Activated CD4-positive, alpha-beta T cell treated with anti-CD3 and anti-CD28 coated beads, Interleukin-2, Interleukin-4, amounts not matched to agents 100 ng/mL and 50 ng/mL, durations not matched to agents 16 hours and 8 hours (primary cell): ENCODE data around the gene GRID1.
"Not testable (repeated sequence)": the region's sequence is repeated elsewhere in the genome, so short reads cannot be mapped to it uniquely, and the experiment has no call there.

Experiments
- DNase-seq: peaks from one replicate; pipeline ENCODE4 v3.0.0-alpha.2; 2020; ENCODE audit warnings: low spot score

Gene GRID1

GRCh38 chr10:86188796-86189558 lies 177.6 kb downstream of the GRID1 start:
- no peak for DNase-seq

- DNase-seq = no peak
Measured at GRCh38 chr10:86188326-86188725, 178.3 kb downstream of the GRID1 start.

DNA sequence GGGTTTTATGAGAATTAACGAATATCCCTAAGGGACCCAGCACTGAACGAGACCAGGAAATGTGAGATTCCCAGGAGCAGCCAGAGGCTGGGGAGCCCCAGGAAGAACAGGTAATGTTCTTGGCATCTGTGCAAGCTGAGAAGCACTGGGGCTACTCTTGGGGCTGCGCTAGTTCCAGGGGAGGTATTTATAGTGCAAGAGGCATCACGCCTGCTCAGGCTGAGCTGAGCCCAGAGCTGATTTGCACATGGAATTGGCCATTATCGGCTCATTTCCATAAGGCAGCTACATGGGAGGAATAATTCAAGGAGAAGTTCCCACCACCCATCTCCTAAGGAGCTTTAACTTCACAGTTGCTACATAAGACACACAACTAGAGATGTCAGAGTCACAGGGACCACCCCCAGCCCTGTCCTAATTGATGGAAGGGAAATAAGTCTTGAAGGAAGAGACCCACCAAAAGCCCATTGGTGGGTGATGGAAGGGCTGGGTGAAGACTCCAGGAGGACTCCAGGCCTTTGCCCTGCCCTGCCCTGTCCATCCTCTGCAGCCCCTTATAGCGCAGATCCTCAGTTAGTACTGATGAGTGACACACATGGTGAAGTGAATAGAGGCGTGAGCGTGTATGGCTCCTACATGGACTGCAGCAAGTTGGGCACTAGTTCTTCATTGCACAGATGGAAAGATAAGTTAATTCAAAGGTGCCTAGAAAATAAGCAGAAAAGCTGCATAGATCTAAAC lies 178.9 kb downstream of the GRID1 start:
- no peak for DNase-seq

DNA sequence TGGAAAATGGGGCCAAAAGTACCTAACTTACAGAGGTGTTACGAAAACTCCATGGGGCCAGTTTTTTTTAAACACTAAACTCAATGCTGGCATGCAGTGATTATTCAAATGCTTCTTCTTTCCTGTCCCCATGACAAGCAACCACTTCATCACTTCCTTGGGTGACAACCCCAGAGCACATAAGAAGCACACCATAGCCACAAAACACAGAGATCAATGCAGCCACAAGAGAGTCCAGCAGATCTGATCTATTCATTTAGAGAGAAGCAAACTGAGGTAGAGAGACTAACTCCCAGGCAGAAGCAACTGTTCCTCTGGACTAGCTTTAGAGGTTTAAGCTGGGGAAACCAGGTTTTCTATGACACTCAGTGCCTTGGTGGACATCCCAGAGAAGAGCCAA lies 180.0 kb downstream of the GRID1 start:
- no peak for DNase-seq

- no peak for DNase-seq
Measured at GRCh38 chr10:86182595-86182994, 184.0 kb downstream of the GRID1 start.

- no peak for DNase-seq
Measured at GRCh38 chr10:86182150-86182549, 184.4 kb downstream of the GRID1 start.

DNA sequence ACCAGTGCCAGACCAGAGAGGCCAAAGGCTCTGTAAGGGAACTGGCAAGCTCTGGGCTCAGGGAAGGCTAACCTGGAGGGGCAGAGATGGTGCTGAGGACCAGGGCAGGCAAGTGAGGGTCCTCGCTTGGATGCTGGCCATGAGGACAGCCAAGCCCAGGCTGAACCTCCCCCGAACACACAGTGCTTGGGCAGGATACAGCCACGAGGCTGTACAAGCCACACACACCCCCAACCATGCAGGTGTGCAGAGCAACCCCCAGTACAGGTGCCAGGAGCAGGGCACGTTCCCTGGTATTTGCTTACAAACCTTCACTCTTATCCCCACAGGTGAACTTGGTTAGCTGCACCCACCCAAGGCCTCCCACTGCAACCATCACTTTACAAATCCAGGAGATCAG lies 185.7 kb downstream of the GRID1 start:
- DNase-seq = no peak

GRCh38 chr10:86179961-86180360 lies 186.6 kb downstream of the GRID1 start:
- DNase-seq = no peak

DNA sequence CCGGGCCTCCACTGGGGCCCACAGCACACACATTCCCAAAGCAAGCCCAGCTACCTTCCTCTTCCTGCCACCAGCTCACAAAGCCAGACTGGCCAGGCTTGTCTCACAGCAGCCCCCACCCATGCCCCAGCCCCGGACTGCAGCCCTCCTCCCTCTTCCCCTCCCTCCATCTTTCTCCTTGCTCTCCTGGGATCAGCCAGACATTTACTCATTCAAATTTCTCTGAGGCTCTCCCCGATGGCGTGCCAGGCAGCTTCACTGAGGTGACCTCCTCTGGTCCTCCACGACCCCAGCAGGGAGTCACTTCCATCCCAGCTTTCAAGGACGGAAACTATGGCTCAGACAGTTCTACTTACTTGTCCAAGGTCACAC lies 187.5 kb downstream of the GRID1 start:
- DNase-seq = no peak

DNA sequence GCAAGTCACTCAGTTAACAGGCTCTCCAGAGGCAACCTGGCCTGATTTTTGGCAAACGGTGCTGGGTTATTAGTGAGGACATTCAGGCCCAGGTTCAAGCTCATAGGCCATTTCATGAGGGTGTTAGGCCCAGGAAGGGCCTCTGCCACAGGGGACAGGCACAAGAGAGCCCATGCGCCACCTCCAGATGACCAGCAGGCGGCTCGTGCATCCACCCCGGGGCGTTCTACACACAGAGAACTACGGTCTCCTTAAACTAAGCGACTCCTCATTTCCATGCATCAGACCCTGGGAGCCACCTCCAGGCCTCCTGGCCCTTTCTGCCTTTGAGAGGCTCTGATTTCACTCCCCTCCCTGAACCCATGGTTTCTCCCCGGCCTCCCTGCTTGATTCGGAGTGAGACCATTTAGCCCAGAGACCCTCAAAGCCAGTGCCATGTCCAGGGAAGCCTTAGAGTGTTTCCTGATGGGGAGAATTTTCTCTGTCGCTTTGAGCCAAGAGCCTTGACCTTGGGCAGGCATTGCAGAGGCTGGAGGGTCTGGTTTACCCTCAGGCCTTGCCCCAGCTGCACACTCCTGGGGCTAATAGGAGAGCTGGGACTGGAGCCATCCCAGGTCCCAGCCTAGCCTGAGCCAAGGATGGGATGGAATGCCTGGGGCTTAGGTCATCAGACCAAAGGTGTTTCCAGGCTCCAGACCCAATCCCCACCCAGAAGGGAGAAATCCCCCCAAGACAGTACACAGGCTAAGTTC lies 188.0 kb downstream of the GRID1 start:
- no peak for DNase-seq

GRCh38 chr10:86177537-86178155 lies 188.9 kb downstream of the GRID1 start:
- no peak for DNase-seq

- DNase-seq = no peak
Measured at GRCh38 chr10:86176850-86177536, 189.6 kb downstream of the GRID1 start.

- DNase-seq = not testable (repeated sequence)
Measured at GRCh38 chr10:86175476-86175875, 191.1 kb downstream of the GRID1 start.

GRCh38 chr10:86172301-86172700 lies 194.3 kb downstream of the GRID1 start:
- no peak for DNase-seq

GRCh38 chr10:86170255-86171108 lies 196.1 kb downstream of the GRID1 start:
- no peak for DNase-seq

DNA sequence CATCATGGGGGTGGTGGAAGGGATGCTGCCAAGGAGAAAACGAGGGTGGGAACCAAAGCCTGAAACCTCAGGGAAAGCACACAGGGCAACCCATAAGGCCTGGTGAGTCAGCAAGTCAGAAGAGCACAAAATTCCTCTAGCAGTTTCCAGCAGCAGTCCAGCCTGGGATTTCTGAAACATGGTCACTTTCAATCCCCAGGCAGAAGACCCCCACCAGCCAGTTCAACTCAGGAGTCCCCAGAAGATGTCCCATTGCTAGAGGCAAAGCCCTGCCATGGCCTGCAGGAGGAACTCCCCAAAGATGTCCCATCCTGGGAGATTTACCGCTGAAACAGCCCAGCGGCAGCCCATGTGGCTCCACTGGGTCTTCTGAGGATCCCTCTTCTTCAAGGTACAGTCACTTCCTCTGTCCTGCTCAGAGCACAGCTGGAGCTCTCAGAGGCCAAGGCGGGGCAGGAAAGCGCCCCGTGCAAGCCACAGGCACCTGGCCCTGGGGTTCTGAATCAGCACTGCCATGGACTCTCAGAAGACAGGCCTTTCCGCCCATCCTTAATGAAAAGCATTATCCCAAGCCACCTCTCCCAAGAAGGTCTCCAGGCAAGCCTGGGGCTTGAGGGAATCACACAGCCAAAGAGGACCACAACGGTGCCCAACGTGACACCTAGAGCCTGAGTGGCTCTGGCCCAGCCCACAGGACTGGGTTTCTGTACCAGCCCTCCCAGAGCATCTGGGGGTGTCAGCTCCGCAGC lies 196.9 kb downstream of the GRID1 start:
- no peak for DNase-seq

GRCh38 chr10:86169066-86169465 lies 197.5 kb downstream of the GRID1 start:
- no peak for DNase-seq

DNA sequence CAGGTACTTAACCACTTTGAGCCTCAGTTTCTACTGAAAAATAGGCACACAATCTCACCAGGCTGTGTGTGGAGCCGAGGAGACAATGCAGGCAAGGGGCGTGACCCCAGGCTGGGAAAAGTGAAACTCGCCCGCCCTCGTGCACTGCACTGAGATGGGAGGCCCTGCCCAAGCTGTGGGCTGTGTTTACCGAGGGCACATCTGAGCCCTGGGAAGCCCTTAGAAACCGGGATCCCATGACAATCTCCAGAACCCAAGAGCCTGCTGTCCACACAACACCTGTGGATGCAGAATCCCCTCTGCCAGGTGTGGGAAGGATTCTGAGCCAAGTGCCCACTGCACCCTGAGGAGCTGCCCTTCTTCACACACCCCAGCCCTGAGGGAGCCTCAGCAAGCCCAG lies 198.3 kb downstream of the GRID1 start:
- DNase-seq = no peak

DNA sequence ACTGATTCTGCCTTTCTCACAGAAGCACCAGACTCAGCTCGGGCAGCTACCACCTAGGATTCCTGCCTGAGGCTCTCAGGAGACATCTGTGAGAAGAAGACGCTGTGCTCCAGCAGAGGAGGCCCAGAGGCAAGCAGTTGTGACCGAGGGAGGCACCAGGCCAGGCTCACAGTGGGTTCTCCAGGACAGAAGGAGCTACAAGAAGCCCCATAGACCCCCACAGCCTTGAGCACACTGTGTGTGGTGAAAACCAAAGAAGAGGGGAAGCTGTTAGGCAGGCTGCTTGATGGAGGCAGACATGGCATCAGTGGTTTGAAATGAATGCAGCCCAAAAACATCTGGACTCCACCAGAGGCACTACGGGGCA lies 198.8 kb downstream of the GRID1 start:
- no peak for DNase-seq

GRCh38 chr10:86167121-86167761 lies 199.4 kb downstream of the GRID1 start:
- no peak for DNase-seq
